A549 (cell line): ENCODE data around the gene B3GNT5.

Source experiments
- CEBPB ChIP-seq, 2 experiments: fragments of >200 bp in 1 of 2; sonication (Bioruptor Twin) in 1 of 2; formaldehyde crosslinking in 1 of 2; IDR thresholded peaks; 2 replicates each; pipeline ENCODE4 v1.6.1; 2012 to 2016
- CHD4 ChIP-seq: fragments of 200-600 bp; sonication (generic); IDR thresholded peaks from 2 replicates; pipeline ENCODE4 v1.6.1; 2016; ENCODE audit warnings: antibody characterized with exemption, mild to moderate bottlenecking, borderline replicate concordance
- HOXA7 ChIP-seq: fragments of 250-450 bp; sonication (Bioruptor Pico); IDR thresholded peaks from 2 replicates; pipeline ENCODE4 v1.5.0; 2020; ENCODE audit warnings: mild to moderate bottlenecking, moderate library complexity
- MAX ChIP-seq: IDR thresholded peaks from 2 replicates; pipeline ENCODE4 v1.6.1; 2012
- MYC ChIP-seq: IDR thresholded peaks from 2 replicates; pipeline ENCODE4 v1.6.1; 2012; ENCODE audit warnings: mild to moderate bottlenecking, inconsistent platforms, low read length, improper control_type of control experiment, borderline replicate concordance
- PBX3 ChIP-seq: IDR thresholded peaks from 2 replicates; pipeline ENCODE4 v1.6.1; 2012
- RAD21 ChIP-seq, 2 experiments: fragments of >200 bp in 1 of 2; sonication (Bioruptor Twin) in 1 of 2; formaldehyde crosslinking in 1 of 2; IDR thresholded peaks in 1 of 2; conservative IDR thresholded peaks in 1 of 2; 2 replicates in 1 of 2; 3 replicates in 1 of 2; pipeline ENCODE4 v1.6.1; 2012 to 2018; ENCODE audit warnings: inconsistent platforms in 1 of 2
- RCOR1 ChIP-seq: fragments of 150-350 bp; IDR thresholded peaks from 2 replicates; pipeline ENCODE4 v1.6.1; 2014; ENCODE audit warnings: antibody characterized with exemption, low read length, low read depth
- TF ChIP-seq, protein P1 (sequence below): fragments of >200 bp; sonication (Bioruptor Twin); formaldehyde crosslinking; IDR thresholded peaks from 3 replicates; pipeline ENCODE4 v1.5.1; 2016

GRCh38 chr3:183287301-183287971 lies 34.4 kb downstream of the B3GNT5 start:
- TF ChIP-seq CEBPB (IDR thresholded peaks at IDR 0.05) (peak; percentile 75 to 82), RCOR1 (no peak), RAD21 (conservative IDR thresholded peaks at IDR 0.05 in 1 of 2, IDR thresholded peaks at IDR 0.05 in 1 of 2) (no peak), MYC (no peak), MAX (no peak), HOXA7 (CRISPR knock-in tag) (no peak), CHD4 (no peak), PBX3 (no peak)
- TF ChIP-seq, protein P1, sequence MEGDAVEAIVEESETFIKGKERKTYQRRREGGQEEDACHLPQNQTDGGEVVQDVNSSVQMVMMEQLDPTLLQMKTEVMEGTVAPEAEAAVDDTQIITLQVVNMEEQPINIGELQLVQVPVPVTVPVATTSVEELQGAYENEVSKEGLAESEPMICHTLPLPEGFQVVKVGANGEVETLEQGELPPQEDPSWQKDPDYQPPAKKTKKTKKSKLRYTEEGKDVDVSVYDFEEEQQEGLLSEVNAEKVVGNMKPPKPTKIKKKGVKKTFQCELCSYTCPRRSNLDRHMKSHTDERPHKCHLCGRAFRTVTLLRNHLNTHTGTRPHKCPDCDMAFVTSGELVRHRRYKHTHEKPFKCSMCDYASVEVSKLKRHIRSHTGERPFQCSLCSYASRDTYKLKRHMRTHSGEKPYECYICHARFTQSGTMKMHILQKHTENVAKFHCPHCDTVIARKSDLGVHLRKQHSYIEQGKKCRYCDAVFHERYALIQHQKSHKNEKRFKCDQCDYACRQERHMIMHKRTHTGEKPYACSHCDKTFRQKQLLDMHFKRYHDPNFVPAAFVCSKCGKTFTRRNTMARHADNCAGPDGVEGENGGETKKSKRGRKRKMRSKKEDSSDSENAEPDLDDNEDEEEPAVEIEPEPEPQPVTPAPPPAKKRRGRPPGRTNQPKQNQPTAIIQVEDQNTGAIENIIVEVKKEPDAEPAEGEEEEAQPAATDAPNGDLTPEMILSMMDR: no peak
